ENCODE measurements around the gene SYNJ2.

The SYNJ2 gene

GRCh38 chr6:157999168-158000051 lies 17.7 kb downstream of the SYNJ2 start:
- DNase-seq = no peak

- no peak for DNase-seq
These were observed 19.1 kb downstream of the SYNJ2 start for GRCh38 chr6:158000530-158001307.

GRCh38 chr6:158002249-158002950 lies 20.7 kb downstream of the SYNJ2 start:
- no peak for DNase-seq

- no peak for DNase-seq
These were observed 21.5 kb downstream of the SYNJ2 start for GRCh38 chr6:158002951-158003853.

- no peak for DNase-seq
These were observed 22.4 kb downstream of the SYNJ2 start for GRCh38 chr6:158003910-158004700.

GRCh38 chr6:158004701-158005095 lies 23.0 kb downstream of the SYNJ2 start:
- no peak for DNase-seq

- DNase-seq = no peak
These were observed 24.0 kb downstream of the SYNJ2 start for GRCh38 chr6:158005626-158006180.

- DNase-seq = no peak
These were observed 24.7 kb downstream of the SYNJ2 start for GRCh38 chr6:158006331-158006730.

GRCh38 chr6:158006821-158007570 lies 25.3 kb downstream of the SYNJ2 start:
- no peak for DNase-seq

- DNase-seq = no peak
These were observed 27.1 kb downstream of the SYNJ2 start for GRCh38 chr6:158008864-158009113.

- DNase-seq = peak; percentile 90 to 97
These were observed 27.6 kb downstream of the SYNJ2 start for GRCh38 chr6:158009114-158009891.

GRCh38 chr6:158009935-158010585 lies 28.4 kb downstream of the SYNJ2 start:
- DNase-seq = no peak

GRCh38 chr6:158010591-158011477 lies 29.2 kb downstream of the SYNJ2 start:
- no peak for DNase-seq

- no peak for DNase-seq
These were observed 29.8 kb downstream of the SYNJ2 start for GRCh38 chr6:158011478-158011920.

- DNase-seq = no peak
These were observed 30.4 kb downstream of the SYNJ2 start for GRCh38 chr6:158011980-158012566.

GRCh38 chr6:158013904-158014504 lies 32.3 kb downstream of the SYNJ2 start:
- DNase-seq = no peak

GRCh38 chr6:158014505-158015187 lies 33.0 kb downstream of the SYNJ2 start:
- no peak for DNase-seq
